ENCODE data around the gene UBAC2.
A peak's percentile ranks its signal among the peaks of the same experiment; 100 is the strongest.

Gene UBAC2

DNA sequence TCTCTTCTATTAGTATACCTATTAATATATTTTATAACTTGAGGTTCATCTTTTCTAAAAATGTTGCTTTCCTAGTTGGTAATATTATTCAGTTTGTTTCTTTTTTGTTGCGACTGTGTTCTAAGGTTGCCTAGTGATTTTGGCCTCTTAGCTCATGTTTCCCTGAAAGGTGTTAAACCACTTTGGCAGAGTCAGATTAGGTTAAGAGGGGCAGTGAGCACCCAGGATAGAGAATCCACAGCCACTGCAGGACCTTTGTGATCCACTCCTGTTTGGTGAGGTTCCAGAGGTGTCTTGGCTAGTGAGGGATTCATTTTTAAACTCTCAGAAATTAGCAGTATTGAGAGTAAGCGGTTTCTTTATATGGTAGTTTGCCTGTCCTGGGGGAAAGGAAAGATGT is 72.5 kb downstream of the UBAC2 start:
- DNase-seq = no peak

DNA sequence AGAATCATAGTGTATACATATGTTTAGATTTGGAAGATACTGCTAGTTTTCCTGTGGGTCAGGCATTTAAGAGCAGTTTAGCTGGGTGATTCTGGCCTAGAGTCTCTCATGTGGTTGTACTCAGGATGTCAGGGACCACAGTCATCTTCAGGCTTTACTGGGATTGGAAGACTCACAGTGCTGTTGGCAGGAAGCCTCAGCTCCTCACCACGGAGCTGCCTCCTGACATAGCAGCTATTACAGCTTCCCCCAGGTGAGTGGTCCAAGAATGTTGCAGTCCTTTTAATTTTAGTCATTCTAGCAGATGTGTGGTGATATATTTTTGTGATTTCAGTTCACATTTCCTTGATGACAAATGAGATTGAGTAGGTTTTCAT is 74.4 kb downstream of the UBAC2 start:
- DNase-seq = no peak

DNA sequence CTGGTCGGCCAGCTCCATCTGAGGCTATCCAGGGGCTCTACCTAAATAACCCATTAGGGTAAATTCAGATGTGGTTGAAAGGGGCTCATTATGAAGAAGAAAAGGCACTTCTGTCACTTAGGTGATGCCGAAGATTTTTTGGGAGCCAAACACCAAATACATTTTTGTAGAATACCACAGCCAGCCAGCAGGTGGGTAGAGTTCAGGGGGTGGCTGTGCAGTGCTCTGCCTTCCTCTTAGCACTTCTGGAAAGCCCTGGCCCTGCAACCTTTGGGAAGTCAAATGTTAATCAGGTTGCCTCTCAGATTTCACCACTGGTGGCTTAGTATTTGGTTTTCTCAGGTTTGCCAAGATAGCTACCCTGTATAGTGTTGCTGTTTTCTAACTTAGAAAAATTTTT is 76.1 kb downstream of the UBAC2 start:
- no peak for DNase-seq

DNA sequence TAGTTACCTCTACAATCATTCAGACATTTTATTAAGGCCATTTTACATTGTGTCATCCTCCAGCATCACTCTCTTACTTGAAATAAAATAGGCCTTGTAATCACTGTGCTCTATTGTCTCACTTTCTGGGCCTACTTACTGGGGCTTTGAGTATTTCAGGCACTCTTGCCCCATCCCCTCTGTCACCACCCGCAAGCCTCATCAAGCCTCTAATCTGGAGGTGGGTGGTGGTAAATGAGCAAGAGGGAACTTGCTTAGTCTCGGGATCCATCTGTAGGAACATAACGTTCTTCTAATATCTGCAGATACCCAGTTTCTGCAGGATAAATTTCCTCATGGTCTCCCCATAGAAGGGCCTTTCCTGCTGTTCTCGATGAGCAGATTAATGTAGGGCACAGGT is 77.0 kb downstream of the UBAC2 start:
- DNase-seq = no peak

DNA sequence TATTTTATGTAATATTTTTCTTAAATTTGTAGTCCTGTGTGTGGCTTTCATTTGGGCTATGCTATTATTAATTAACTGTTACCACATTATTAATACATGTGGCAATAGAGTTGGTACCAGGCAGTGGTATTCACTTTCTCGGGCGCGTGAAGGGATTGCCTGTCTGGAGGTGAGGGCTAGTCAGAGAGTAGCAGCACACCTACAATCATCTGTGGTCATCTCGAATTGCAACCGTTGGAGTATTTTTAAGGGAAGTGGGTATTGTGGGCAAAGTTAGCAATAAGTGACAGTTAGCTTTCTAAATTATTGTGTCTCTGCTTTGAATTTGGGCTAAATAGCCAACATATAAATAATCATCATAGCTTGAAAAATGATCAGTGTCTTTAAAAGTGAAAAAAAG is 77.5 kb downstream of the UBAC2 start:
- DNase-seq = no peak

DNA sequence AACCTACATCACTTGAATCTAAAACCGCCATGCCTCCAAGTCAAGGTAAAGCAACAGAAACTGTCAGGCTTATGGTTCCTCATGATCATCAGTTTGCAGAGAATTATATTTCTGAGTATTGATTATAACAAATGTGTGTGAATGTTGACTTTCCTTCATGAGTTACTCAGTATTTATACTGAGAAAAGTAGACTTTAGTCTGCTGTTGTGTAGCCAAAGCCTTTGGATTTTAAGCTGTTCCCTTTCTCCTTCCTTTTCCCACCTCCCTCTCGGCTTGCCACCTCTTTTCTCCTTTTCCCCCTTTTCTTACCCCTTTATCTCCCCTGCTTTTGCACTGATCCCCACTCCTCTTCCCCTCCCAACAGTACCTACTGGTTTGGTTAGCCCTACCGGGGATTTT is 78.2 kb downstream of the UBAC2 start:
- DNase-seq = no peak

DNA sequence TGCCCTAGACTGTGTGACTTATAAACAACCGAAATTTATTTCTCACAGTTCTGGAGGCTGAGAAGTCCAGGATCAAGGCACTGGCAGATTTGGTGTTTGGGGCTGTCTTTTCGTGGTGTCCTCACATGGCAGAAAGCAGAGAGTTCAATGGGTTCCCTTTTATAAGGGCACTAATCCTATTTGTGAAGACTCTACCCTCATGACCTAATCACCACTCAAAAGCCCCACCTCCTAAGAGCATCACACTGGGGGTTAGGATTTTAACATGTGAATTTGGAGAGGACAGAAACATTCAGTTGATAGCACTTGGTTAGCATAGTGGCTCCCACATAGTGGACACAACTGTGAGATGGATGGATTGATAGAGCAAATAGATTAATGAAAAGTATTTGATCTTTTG is 79.0 kb downstream of the UBAC2 start:
- no peak for DNase-seq

DNA sequence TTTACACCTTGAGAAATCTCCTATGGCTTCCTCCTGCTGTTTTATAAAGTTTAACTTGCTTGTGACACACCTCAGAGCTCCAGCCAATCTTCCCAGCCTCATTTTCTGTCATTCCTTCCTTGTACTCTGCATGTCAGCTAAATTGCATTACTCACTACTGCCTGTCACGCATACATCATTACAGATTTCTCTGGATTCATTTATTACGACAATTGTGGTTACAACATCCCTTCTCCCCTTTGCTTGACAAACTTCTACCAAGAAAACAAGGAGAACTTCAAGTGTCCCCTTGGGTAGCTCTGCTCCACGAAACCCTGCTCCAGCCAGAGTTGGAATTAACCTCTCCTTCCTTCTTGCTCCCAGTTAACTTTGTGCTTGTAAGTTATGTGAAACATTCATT is 79.5 kb downstream of the UBAC2 start:
- DNase-seq = no peak

DNA sequence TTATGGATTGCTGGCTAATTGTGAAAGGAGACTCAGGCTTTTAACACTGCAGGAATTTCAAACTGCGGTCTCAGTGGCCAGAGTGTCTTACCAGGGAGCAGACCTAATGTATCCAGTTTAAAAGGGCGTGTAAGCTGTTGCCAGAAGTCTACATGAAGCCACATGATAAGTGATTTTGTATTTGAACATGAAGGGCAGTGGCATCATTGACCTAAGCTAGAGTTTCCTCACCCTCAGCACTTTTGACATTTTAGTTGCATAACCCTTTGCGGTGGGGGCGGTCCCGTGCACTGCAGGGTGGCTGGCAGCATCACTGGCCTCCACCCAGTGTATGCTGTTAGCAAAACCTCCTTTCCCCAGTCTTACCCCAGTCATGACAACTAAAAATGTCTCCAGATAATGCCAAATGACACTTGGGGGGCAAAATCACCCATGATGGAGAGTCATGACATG is 81.2 kb downstream of the UBAC2 start:
- DNase-seq = no peak

DNA sequence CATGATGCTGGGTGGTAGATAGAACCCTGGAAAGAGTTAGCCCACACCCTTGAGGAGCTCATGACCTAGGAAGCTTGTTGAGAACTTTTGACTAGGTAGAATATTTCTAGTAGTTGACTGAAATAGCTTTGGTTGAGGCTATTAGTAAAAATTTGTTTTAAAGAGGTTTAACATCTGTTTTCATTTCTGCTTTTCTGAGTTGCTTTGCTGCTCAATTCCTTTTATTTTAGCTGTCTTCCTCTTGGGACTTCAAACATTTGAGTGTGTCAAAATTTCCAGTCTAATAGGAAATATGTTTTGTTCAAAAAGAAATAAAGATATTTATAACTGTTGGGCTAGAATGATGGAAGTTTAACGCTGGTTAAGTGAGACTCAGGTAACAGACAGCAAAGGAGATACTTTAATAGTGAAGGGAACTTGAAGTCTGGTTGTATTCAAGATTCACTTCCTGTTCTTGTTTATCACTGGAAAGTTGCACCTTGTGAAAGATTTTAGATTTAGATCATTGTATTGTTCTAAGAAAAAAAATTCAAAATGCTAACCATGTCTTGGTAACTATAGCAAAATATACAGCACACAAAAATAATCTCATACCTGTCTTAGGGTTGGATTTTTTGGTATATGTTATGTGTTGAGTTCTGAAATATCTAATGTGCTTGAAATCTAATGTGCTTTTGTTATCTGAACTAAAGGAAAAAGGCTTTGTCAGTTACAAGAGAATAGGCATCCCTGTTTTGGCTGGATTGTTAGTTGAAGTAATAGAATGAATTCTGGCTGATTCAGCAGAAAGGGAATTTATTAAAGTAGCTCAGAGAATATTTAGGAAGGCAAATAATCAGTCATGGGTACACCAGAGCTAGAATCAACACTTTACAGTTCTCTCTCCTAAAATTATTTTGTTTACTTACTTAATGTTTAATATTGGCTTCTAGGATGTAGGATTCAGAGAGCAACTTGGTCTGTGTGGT is 81.9 kb downstream of the UBAC2 start:
- no peak for DNase-seq

DNA sequence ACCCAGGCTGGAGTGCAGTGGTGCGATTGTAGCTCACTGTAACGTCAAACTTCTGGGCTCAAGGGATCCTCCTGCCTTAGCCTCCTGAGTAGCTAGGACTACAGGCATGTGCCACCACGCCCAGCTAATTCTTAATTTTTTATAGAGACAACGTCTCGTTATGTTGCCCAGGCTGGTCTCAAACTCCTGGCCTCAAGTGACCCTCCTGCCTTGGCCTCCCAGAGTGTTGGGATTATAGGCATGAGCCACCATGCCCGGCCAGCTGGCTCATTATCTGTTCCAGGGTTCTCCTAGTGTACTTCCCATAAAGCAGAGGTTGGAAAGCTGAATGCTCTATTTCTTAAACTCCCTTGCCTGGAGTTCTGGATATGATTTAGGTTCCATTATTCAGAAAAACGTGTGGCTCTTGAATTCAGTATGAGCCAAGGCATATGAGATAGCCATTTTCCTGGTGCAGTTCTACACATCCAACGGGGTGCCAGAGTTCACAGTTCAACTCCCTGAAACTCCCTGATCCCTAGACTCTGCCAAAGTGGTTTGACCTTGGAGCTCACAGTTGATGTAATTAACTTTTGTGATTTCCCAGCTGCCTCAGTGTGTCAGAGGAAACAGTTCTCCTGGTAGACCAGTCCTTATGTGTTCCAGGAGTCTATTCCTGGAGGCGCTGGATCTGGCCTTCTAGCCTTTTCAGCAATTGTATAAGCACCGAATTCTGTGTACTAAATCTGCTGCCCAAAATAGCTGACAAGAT is 85.0 kb downstream of the UBAC2 start:
- peak in 1 of 2 experiments; percentile 26 for DNase-seq

DNA sequence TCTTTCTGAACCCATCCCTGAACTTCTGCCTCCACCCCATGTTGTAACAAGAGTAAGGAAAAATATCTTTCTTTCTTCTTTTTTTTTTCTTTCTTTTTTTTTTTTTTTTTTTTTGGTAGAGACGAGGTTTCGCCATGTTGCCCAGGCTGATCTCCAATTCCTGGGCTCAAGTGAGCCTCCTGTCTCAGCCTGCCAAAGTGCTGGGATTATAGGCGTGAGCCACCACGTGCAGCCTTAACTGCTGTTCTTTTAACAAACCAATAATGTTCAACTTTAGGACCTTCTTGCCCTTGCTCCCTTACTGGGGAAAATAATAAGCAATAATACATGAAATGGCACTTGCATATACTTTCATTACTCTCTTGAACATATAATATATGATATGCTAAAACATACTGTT is 86.9 kb downstream of the UBAC2 start:
- DNase-seq = peak; percentile 61 to 65

DNA sequence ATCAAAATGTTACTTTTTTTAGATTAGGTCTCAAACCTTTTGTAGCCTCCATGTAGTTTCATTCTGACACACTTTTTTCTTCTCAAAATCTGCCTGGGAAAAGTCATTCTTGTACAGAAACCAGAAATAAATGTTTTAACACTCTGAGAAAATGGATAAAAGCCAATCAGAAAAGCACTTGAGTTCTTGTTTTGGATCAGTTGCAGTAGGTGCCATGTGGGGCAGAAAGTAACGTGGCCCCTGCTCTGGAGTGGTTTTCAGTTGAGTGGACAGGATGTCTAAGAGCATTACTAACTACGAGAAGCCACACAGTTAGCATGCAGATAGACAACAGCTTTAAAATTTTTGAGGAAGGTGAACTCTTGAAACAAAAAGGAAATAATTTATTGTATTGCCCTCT is 87.4 kb downstream of the UBAC2 start:
- DNase-seq = peak; percentile 55 to 77

DNA sequence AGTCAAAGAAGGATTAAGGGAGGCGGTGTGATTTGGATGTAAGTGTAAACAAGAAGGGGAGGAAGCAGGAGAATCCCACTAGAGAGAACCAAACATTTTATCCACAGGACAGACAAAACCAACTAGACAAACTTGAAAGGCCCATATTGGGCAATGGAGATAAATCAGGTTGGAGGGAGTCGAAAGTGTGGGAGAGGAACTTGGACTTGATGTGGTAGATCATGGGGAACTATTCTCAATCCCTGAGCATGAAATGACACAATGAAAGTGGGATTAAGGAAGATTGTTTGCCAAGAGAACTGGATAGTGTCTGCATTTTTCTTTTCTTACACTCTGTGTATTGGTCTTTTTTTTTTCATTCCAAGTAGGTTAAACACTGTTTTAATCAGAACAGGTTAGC is 88.6 kb downstream of the UBAC2 start:
- no peak for DNase-seq

DNA sequence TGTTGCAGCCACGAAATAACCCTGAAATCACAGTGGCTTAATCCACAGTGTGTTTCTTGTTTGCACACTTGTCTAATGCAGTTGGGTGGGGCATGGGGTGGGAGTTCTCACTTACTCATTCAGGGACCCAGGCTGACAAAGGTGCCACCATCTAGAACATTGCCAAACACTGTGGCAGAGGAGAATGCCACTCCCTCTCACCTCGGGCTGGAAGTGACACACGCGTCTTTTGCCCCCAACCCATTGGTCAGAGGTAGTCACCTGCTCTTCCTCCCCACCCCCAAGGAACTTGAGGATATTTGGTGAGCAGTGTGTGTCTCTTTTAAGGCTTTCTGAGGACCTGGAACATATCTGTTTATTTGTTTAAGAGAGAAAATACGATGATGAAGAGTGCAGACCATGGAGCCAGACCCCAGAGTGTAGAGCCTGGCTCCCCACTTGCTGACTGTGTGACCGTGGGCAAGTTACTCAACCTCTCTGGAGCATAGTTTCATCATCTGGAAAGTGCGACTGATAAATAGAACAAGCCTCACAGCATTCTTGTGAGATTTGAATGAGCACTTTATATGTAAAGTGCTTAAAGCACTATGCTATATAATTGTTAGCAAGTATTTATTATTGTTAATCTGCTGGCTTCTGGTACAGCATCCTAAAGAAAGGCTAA is 89.2 kb downstream of the UBAC2 start:
- no peak for DNase-seq

DNA sequence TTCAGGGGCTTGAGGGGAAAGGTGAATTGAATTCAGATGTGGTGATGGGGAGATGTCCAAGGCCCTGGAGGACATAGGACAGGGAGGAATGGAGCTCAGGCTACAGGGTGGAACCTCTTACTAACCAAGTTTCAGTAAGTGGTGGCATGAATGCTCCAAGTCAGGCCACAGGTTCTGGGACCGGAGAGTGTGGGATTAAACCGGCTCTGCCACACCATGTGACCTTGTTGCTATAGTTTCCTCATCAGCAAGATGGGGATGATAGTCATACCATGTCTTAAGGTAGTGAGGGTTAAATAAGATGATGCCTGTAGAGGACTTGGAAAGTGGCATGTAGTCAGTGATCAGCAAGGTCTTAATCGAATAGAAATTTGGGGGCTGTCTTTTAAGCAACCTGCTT is 90.2 kb downstream of the UBAC2 start:
- no peak for DNase-seq

DNA sequence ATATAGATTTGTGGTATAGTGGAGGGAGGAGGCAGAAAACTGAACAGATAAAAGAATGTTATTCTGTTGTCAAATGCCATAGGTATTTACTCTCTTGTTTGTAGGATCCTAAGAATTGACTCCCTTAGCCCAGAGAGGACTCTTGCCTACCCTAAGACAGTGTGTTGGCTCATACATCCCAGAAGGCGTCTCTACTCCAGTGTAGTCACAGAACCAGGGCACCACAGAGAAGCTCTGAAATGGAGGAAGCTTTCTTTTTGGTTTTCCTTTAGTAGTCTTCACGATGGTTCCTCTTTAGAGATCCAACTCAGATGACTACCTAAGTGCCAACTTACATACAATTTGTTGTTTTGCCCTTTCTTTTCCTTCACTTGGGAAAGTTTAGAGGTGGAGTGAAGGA is 92.5 kb downstream of the UBAC2 start:
- DNase-seq = no peak

DNA sequence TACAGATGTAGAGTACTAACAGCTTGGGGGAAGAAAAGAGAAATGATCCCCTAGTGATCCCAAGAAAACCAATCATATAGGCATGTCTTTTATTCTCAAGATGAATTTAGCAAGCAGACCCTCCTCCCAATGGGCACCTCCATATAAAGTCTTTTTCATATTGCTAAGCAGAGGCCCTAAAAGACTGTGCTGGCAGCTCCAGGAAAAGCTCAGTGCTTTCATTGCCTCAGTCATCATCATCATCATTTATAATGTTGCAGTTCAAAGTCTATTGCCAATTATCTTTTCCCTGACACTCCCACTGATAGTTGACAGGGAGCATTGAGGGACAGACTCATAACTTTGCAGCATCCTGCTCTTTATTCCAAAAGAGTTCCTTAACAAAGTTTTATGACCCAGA is 93.5 kb downstream of the UBAC2 start:
- no peak for DNase-seq

DNA sequence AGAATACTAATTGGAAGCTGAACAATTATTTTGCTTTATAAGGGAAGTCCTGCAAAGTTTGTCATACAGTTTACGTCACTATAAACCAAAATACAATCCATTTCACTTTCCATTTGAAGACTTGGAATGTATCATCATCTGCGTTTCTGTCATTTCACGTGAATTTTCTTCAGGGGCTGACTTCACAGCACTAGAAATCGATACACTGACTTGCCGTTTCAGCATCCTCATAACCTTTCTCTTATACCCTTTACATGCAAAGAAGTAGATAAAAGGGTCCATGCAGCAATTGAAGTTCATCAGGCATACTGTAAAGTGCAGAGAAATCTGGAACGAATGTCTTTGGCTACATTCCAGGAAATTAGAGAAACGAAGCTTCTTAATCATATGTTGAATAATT is 94.3 kb downstream of the UBAC2 start:
- no peak for DNase-seq

DNA sequence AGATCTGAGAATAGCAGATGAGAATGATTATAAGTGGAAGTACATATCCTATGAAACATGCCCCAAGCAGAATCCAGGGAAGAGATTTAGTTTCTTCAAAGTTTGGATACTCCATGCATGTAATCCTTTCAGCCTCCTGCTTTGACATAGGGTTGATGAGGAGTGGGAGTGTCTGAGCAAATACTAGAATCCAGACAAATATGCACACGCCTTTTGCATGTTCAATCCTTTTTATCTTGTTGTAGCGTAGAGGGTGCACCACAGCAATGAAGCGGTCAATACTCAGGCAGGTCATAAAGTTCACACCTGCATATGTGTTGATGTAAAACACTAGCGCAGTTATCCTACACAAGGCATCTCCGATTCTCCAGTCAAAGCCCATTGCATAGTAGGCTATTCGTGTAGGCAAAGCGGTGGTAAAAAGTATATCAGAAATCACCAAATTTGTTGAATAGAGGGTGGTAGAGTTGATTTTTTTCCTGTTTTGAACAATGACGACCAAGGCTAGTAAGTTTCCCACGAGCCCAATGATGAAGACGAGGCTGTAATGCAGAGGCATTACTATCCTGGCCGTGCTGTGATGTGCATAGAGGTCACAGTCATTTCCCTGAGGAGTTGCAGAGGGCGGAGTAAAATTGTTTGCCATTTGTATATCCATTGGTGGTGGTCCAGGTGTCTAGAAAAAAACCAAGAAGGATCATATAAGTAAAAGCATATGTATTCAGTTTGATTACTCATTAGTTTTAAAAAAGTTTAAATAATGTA is 95.0 kb downstream of the UBAC2 start:
- DNase-seq = no peak

DNA sequence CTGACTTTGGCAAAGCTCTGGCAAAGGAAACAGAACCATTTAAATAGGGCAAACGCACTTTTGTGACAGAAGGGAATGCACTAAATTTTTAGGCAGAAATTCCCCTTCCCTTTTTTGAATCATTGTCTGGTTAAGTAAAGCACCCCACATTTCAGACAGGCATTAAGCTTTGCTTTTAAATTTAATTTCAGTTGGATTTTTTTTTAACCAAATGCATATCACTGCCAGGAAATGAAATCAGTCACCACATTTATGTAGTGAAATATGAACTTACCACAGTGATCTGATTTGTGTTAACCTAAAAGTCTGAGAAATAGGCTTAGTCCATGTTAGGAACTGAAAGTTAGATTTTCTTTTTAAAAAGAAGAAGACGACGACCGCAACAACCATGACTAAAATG is 95.7 kb downstream of the UBAC2 start:
- DNase-seq = no peak

DNA sequence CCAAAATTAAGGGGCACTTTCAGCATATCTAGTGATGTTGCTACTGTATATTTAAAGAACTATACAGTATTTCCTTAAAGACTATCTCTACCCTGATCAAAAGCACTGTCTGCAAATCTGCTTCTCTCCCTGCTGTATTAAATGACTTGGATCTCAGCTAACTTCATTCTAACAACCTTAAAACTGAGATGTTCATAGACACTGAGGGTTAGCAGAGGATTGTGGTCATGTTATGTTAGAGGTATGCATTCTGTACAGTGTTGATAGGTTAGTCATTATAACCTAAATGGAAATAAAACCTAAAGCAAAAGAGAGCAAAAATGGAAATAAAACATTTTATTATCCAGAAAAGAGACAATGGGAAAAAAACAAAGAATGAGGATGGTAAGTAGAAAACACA is 96.7 kb downstream of the UBAC2 start:
- no peak for DNase-seq

DNA sequence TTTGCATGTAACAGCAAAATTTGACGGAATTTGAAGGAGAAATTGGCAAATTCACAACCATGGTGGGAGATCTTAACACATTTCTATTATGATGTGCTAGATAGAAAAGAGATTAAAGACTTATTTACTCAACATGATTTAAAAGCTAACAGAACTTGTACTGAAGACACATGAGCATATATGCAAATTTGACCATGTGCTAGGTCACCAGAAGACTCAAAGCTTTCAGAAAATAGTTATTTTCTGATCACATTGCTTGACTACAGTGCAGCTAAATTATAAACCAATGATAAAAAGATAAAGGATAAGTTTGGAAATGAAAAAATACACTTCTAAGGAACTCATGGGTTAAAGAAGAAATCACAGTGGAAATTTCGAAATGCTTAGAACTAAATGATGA is 97.4 kb downstream of the UBAC2 start:
- no peak for DNase-seq
